HG02798 (cell line): Measurements from ENCODE around the gene BTBD16.

Source experiments
- ATAC-seq: cut with Tn5 transposase; IDR thresholded peaks from one replicate; pipeline ENCODE4 v1.9.1; 2021; ENCODE audit warnings: mild to moderate bottlenecking; ENCODE audit not compliant: unreplicated experiment, poor library complexity

BTBD16 gene

DNA sequence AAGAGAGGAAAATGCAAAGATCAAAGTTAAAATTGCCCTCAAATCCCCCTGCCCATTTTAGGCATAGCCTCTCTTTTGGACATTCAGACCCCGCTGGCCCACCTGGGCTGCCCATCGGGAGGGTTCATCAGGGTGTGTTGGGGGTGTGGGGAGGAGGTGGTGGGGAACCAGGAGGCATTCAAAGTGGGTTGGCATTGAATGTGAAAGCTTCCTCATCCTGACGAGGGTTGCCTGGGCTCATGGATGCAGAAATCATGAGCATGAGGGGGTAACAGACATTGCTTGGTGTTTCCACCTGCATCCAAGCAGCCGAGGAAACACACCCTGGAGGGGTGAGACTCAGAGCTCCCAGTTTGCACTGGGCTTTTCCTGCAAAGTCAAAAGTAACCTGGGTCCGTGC is 20.6 kb downstream of the BTBD16 start:
- no peak for ATAC-seq

GRCh38 chr10:122292376-122292775 is 21.3 kb downstream of the BTBD16 start:
- no peak for ATAC-seq

DNA sequence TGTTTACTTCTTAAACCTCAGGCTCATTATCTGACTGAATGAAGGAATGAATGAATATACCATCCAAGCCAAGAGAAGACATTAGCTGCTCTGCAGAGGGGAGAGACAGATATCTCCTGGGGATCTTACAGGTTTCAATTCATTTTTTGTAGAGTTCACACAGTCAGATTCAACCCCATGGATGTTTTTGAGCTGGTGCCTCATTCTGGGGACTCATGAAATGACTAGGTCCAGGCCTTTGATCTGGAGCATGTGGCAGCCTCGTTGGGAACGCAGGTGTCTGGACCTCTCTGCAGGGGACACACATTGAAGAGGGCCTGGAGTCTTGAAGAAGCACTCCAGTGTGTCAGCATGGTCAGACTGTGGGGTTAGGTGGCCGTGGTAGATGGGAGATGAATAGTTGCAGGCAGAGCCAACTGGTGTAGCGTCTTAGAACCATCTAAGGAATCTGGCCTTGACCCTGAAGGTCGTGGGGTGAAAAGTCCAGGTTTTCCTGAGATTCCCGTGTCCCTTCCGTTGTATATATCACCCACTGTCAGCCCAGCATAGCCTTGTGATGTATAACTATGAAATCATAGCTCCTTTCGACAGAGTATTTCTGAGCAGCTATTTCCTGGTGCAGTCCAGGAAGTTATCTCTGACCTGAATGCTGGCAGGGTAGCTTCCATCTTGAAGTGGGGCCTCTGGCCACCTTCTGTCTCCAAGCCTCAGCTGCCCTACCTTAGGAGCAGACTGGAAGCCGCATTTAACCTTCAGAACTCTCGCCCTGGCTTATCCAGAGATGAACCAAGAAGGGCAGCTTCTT is 22.3 kb downstream of the BTBD16 start:
- no peak for ATAC-seq

- no peak for ATAC-seq
Observed at GRCh38 chr10:122293961-122294380, 22.9 kb downstream of the BTBD16 start.

DNA sequence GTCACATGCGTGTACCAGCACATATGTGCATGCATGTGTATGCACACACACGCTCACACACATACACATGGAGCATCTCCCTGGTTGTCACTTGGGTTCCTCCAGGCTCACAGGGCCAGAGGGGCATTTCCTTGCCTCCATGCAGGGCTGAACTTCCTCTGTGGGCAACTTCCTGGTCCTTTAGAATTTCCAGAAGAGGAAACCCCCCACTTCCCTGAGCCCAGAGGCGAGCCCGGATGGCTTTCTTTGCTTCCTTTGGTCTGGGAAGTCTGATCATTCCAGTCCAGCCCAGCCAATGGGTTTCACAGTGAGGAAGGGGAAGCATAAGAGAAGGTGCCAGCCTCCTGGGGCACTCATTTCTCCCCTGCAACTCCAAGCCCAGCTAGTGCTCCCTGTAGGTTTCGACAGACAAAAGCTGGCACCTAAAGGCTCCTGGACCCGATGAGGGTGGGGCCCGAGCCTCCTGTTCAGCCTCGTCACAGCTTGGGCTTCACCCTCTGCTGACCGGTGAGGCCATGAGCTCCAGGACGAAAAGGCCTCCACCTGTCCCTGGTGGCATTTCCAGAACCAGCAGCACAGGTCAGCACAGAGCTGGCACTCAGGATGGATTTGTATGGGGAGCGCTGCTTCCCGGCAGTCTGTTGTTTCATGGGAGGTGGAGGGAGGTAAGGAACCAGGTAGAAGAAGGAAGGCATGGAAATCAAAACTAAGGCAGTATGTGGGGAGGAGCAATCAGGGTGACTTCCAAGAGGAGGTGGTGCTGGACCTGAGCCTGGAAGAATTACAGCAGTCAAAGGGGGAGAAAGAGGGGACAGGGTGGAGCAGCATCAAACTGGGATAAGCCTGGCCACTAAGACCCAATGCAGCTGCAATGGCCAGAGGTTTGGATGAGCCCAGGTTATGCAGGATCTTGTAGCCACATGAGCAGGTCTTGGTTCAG is 23.7 kb downstream of the BTBD16 start:
- ATAC-seq: no peak

- ATAC-seq: no peak
Observed at GRCh38 chr10:122295451-122295809, 24.3 kb downstream of the BTBD16 start.

- no peak for ATAC-seq
Observed at GRCh38 chr10:122296363-122297120, 25.4 kb downstream of the BTBD16 start.

DNA sequence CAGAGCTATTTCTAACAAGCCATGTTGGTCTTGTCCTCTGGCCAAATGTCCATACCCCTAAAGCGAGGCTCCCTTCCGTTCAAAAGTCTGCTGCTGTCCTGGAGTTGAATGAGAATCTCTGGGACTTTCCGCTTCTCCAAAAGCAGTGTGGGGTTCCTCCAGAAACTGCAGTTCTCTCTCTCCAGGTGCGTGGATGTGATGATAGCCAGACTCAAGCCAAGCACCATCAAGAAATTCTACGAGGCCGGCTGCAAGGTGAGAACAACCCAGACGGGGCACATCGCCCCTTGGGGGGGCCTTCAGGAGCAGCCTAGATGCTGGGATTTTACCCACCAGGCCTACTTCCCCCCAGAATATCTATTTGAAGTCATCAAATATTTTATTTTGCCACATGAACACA is 26.5 kb downstream of the BTBD16 start:
- ATAC-seq: no peak

DNA sequence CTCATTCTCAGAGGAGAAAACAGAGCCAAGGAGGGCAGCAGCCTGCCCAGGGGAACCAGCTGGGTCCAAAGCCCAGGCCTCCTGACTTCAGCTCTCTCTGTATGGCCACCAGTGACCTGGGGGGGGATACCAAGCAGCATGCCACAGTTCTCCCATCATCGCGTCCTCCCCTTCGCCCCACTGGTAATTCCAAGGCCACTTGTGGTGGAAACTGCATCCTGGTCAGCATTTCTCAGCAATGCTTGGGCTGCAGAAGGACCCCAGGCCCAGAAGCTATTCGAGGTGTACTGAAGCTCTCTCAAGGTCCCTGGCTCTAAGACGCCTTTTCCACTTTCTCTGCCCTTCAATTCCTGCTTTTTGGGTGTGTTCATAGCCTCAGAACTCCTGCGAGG is 27.1 kb downstream of the BTBD16 start:
- ATAC-seq: no peak

DNA sequence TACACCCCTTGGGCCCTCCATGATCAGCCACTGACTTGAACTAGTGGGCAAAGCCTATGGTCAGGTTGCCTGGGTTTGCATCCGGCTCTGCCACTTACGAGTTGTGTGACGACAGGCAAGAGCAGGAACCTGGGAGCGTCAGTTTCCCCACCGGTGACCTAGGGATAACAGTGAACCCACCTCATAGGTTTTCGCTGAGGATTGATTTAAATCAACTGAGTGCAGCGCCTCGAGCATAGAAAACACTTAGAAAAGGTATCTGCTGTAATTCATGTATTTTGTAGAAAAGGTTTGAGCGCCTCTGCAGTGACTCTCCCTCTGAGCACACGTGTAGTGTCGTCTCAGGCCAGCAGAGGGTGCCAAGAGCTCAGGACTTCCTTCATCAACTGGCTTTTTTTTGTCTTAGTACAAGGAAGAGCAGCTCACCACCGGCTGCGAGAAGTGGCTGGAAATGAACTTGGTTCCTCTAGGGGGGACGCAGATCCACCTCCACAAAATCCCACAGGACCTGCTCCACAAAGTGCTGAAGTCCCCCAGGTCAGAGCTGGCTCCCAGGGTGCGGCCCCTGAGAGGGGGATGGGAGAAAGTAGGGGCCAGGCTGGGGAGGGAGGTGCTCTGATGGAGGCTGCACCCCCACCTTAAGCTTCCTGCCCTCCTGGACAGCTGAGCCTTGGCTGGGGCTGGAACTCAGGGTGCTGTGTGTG is 27.7 kb downstream of the BTBD16 start:
- peak; percentile 70 for ATAC-seq

DNA sequence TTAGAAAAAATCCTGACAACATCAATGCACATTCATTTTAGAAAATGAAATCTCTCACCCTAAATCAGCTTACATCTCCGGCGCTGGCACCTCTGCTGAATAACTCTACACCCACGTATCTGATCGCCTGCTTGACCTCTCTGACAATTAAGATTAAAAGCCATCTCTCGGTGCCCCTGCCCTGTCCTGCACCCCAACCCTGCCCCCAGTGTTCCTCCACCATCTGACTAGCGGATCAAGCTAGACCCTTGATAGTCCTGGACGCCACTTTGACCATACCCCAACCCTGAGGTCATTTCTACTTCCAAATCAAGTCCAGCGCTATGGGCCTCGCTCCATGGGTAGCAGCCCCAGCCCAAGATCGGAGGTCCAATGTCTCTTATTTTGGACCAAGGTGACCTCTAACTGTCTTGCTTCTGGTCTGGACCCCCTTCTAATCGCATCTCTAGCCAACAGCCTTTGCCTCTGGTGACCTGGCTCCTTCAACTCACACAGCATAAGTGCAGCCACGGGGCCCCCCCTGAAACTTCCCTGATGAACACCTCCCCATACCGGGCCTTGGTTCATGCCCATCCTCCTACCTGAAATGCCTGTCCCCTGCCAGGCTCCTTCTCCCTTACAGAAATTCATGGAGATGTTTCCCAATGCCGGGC is 28.5 kb downstream of the BTBD16 start:
- no peak for ATAC-seq

DNA sequence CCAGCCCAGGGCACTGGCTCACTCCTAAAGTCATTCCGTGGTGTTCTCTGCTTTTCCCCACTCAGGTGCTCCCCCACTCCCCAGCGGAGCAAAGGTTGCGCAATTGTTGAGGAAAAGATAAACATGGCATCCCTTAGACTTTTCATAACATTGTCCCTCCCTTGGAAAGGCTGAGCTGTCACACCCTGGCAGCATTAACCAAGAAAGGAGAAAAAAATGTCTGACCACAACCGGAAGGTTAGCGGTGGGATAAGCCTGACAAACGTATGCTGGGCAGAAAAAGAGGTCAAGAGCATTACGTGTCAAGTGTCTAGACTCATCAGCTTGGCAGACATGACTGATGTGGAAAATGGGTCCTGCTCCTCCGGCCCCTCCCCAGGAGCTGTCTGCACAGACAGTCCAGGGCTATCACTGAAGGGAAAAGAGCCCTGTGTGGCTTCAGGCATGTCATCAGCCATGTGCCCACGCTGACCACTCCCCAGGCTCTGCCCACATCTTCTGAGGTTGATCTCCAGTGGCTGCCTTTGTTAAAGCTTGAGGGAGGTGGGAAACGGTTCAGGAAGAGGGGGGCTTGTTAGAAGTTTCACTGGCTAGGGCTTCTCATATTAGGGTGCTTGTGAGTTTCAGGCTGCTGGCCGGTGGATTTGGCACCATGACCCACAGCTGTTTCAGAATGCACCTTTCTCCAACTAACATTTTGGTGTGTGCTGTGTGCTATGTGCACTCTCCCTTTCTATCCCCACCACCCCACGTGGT is 30.1 kb downstream of the BTBD16 start:
- no peak for ATAC-seq

DNA sequence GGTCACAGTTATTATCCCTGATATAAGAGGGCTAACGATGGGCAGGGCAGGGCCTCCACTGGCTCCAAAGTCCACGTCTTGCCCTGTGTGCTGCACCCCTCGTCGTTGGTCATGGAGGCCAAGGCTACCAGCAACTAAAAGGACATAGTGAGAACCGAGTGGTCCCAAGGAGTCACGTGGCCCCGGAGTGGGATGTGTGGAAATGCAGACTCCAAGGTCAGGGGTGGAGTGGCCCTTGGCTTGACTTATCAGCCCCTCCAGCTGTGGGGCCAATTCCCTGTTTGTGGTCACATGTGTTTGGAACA is 30.7 kb downstream of the BTBD16 start:
- ATAC-seq: no peak

DNA sequence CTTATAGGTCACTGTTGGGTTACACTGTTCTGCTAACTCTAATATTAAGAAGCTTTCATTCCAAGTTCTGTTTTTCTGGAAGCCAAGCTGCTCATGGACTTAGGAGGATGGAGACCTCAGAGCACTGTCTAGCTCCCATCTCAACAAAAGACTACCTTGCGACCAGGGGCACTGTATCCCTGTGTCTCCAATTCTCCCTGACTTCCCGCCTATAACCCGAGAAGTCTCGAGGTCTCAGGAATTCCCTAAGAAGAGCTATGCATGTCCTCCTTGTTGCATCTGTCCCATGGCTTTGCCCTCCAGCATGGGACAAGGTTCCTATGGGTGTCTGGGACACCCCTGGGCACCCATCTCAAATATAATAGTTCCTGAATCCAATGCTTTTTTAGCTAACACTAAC is 31.2 kb downstream of the BTBD16 start:
- no peak for ATAC-seq

DNA sequence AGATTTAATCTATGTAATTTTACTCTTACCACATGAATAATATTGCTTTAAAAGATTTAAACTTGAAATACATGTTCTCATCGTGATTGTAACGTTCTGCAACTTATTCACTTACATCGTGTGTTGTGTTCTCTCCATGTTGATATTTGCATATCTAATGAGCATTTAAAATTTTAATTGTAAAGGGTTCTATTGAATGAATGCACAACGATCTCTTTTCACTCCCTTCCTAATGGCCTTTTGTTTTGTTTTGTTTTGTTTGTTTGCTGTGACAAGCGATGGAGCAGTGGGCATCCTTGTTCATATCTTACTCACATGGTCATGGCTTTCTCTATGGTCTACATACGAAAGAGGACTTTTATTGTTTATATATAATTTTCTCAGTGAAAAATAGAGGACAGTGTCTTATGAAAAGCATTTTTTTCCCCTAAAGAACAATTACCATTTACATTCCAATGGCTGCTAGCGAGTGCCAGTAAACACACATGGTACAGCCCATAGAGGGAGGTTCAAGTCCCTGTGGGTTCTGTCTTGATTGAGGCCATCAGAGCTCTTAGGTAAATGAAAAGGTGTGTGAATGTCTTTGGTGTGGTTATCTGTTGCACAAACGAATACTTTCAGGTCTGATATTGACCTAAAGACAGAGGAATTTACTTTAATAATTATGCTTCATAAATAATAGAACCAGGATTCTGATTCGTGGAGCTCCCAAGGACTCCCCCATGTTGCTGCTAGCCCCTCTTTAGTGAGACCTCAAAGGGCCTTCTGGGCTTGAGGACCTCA is 32.4 kb downstream of the BTBD16 start:
- ATAC-seq: no peak

GRCh38 chr10:122304054-122304579 is 33.0 kb downstream of the BTBD16 start:
- ATAC-seq: no peak

DNA sequence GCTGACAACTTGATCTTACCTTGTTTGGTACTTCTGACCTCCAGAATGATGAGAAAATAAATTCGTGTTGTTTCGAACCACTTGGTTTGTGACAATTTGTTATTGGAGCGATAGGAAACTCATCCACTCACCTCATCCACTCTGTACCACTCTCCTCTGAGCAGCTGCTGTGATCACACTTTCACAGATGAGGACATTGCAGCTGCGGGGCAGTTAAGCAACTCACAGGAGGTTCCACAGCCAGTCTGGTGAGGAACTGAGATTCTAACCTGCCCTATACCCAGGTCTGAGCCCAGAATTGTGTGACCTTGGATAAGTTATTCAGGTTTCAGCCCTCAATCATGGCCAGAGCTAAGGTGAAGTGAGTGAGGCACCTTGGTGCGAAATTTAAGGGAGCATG is 35.2 kb downstream of the BTBD16 start:
- no peak for ATAC-seq

- no peak for ATAC-seq
Observed at GRCh38 chr10:122306744-122307143, 35.6 kb downstream of the BTBD16 start.
